HCT116 (cell line): ENCODE measurements around the gene ZNF334.

Experiments used
- EZH2 ChIP-seq: fragments of 200-600 bp; sonication (generic); IDR thresholded peaks from 2 replicates; pipeline ENCODE4 v1.6.1; 2017; ENCODE audit warnings: antibody characterized with exemption, mixed run types
- POLR2AphosphoS5 ChIP-seq: IDR thresholded peaks from 2 replicates; pipeline ENCODE4 v1.6.1; 2011; ENCODE audit warnings: mild to moderate bottlenecking, low read depth, low read length, moderate library complexity

- TF ChIP-seq POLR2AphosphoS5 = no peak
- TF ChIP-seq EZH2 = no peak
Measured at GRCh38 chr20:46519471-46520068, 6.2 kb upstream of the ZNF334 start.
